ENCODE measurements around the gene PMPCA.

Gene PMPCA

DNA sequence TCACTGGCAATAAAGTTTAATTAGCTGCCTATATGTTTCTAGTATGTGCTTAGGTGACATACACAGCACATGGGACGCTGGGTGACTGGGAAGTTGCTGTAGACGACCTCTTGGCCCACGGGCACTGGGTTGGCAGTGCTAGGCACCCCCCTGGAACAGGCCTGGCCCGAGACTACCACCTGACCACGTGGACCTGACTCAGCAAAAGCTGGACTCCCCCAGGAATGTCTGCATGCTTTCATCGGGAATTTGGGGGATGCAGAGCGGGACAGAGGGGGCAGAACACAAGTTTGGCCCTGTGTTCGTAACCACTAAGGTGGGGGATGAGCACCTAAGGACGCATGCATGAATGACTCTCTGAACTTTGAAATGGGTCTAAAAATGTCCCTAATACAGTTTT lies 45.8 kb downstream of the PMPCA start:
- no peak for DNase-seq (ENCODE audit: low read depth)

DNA sequence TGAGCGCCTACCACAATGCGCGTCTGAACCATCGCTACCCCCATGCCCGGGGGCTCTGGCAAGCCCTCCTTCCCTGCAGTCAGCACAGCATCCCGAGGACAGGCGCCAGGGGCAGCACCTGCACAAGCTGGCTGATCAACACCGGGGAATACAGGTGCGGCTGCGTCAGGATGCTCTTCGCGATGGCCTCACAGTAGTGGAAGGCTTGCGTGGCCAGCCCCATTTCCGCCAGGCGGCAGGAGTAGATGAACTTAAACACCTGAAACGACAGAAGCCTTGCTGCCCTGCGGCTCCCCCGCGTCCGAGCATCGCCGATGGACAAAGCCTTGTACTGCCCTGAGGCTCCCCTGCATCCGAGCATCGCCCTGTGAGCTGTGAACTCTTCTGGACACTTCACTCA lies 46.9 kb downstream of the PMPCA start:
- no peak for DNase-seq (ENCODE audit: low read depth)

DNA sequence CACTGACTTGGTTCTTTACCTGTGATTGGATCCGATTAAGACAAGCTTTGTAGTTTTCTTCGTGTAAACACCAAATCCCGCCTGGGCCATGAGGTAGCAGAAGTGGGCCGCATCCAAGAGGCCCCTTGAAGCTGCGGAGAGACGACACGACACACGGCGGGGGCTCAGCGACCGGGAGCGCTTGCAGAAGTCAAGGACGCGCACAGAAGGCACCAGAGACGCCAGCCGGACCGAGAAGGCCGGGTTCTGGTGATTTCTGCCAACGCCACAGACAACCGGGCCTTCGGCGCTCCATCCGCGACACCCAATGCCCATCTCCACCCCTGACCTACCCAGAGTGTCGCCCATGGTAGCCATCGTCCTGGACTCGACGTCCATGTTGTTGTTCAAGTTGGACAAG lies 49.0 kb downstream of the PMPCA start:
- DNase-seq (ENCODE audit: low read depth) = no peak

DNA sequence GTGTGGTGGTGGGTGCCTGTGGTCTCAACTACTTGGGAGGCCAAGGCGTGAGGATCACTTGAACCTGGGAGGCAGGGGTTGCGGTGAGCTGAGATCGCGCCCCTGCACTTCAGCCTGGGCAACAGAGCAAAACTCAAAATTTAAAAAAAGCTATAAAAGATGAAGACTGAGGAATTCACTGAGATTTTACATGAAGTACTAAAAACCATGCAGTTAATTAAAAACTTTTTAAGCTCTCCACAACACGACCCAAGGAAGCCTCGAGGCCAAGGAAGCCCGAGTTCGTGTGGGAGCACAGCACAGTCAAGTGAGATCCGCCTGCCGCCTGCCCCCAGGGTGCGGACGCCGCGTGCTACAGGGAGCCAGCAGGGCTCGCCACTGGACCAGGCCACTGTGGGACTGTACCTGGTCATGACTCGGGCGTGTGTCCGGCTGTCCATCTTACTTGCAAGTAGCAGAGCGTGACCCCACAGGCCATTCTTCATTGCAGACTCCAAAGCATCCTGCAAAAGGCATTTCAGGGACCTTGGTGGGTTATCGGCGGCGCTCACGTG lies 50.4 kb downstream of the PMPCA start:
- DNase-seq (ENCODE audit: low read depth) = no peak

DNA sequence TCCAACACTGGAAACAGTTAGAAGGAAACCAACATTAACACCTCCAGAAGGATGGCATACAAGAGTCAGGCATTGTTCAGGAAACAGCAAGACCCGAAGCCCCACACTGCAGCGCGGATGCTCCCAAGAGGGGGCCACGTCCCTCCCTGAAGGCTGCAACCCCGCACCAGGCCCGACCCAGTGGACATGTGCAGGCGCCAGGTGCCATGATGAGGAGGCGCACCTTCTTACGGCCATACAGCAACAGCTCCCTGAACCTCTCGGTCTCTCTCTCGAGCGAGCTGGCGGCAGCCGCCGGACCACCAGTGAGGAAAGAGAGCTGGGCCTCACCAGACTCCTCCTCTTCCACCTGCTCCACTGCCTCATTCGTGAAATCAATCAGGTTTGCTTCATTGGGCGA lies 52.2 kb downstream of the PMPCA start:
- no peak for DNase-seq (ENCODE audit: low read depth)

DNA sequence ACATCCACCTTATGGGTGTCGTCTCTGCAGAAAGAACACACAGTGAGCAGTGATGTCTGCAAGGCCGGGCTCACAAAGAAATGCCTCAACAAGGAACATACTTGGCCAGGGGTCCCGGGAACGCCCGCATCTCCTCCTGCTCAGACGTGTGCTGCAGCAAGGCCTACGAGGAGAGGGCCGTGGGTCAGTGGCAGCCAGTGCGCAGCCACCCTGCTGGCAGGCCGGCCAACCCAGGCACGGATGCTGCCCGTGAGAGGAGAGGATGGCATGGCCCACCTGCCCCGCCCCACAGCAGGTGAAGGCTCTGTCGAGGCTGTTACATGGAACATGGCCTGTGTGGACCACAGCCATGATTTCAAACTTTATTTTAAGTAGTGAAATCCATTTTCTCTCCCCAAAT lies 53.1 kb downstream of the PMPCA start:
- DNase-seq (ENCODE audit: low read depth) = no peak

DNA sequence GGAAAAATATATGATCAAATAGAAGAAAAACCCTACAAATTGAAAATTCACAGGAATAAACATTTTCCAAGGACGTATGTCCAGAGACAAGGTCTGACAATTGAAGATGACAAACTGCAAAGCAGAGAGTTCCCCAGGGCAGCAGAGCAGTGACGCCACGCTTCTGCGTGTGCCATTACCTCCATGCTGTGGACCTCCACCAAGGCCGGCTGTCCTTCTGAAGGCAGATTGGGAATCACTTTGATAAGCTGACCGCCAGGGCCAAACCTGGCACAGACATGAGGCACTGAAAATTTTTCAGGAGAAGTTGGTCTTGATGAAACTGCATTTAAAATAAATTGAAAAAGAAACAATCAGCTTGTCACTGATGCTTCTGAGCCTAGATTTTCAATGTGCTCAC lies 53.8 kb downstream of the PMPCA start:
- DNase-seq (ENCODE audit: low read depth) = no peak

DNA sequence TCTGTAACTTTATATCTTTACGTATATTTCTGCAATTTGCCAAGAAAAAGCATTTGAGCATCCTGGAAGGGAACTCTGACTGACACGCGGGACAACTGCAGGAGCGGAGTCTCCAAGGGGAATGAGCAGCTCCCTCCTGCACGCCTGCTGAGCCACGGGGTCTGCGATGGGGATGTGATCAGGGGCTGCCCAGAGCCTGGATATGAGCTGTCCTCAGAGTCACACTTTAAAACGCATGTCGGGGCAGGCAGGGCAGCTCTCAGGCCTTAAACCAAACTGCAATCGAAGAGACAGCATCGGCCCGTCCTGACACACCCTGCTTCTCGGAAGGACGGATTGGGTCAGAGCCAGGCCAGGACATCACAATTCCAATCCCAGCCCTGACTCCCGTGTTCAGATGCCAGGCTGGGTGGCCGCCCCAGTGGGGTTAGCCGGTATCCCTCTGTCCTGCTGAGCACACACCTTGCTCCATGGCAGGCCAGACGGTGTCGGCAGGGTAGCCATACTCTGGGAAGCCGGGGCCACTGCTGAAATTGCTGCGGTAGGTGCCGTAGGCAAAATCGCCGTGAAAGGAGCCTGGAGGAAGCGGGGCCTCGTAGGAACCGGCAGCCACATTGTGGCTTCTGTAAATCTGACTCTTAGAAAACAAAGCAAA lies 55.2 kb downstream of the PMPCA start:
- DNase-seq (ENCODE audit: low read depth) = no peak

DNA sequence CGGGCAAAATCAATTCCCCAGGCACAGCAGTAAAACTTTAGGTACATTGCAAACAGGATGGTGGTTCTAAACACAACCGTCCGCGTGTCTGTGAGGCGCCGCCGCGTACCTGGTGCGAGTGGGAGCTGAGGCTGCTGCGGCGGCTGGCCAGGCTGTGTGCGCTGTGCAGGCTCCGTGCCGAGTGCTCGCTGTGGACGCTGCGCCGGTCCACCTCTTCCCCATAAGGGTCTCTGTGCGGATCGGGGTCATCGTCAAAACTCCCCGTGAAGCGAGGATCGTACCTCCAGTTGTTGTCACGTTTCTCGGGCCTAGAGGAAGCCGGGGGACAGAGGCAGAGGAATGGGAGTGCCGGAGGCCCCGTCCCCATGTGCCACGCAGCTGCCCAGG lies 55.7 kb downstream of the PMPCA start:
- DNase-seq (ENCODE audit: low read depth) = no peak

DNA sequence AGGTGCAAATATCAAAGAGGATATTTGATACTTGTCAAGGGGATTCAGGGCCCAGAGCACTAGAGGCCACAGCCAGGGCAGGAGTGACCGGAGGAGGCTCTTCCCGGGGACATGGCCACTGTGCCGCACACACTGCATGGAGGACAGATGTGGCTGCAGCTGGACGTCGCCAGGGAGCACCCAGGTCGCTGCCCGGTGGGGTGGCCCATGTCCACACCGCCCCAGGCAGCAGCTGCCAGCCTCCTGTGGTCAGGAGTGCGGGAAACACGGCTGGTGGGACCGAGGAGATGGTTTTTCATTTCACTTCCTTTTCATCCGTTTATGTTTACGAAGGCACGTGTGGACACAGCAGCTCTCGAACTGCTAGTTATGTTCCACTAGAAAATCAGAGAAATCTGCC lies 57.3 kb downstream of the PMPCA start:
- DNase-seq (ENCODE audit: low read depth) = no peak

DNA sequence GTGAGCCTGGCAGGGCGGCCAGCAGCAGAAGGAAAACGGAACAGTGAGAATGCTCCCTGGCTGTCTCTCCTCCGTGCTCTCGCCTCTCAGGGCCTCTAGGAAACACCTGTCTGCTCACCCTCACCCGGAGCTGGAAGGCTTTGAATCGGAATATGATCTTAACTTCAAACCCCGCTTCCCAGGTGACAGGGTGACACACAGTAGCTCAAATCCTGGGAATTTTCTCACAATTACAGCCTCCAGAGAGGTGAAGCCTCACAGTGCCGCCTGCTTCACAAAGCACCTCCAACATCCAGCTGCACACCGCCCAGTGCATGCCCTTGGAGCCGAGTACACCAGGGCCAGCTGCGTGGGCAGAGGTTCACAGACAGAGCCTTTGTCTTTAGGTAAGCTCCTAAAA lies 59.9 kb downstream of the PMPCA start:
- DNase-seq (ENCODE audit: low read depth) = no peak

DNA sequence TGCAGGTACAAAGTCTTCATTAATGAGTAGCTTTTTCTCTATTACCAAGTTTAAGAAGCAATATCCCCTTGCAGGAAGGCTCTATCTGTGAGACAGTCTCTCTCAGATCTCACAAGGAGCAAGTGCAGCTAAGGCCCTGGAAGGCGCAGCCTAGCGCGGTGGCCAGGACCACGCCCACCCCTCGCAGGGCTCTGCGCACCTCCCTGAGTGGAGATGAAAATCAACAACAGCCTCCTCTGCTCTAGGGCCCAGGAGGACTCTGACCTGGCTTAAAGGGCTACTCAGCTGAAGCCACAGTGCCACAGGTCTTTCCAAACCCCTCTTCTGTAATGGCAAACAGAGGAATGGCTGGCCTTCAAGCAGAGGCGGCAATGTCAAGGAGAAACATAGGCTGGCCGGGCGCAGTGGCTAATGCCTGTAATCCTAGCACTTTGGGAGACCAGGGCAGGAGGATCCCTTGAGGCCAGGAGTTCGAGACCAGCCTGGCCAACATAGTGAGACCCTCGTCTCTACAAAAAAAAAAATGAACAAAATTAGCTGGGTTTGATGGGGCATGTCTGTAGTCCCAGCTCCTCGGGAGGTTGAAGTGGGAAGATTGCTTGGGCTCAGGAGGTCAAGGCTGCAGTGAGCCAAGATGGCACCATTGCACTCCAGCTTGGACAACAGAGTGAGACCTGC lies 60.5 kb downstream of the PMPCA start:
- DNase-seq (ENCODE audit: low read depth) = no peak

DNA sequence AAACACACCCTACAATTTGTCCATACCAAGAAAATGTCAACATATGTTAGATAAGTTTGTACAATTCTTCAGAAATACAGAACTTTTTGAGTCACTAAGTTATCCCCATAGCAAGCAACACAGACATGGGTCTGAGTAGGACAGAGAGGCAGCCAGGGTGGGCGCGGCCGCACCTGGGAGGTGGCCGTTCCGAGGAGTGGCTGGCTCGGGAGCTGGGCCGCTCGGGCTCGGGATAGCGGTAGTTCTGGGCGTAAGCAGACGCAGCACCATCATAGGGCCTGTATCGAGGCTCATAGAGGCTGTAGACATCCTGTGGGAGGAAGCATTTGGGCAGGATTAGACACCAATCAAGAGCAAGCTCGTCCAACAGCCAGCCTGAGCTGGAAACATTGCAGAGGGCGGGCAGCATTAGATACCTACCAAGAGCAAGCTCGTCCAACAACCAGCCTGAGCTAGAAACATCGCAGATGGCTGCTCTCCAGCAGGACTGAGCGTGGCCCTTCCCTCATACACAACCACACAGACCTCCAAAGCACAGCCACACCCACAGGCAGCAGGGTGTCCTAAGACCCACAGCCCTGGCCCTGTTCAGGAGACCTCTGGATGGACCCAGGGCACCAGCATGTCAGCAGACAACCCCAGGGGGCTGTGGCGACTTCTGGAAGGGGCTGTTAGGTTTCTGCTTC lies 61.5 kb downstream of the PMPCA start:
- no peak for DNase-seq (ENCODE audit: low read depth)

DNA sequence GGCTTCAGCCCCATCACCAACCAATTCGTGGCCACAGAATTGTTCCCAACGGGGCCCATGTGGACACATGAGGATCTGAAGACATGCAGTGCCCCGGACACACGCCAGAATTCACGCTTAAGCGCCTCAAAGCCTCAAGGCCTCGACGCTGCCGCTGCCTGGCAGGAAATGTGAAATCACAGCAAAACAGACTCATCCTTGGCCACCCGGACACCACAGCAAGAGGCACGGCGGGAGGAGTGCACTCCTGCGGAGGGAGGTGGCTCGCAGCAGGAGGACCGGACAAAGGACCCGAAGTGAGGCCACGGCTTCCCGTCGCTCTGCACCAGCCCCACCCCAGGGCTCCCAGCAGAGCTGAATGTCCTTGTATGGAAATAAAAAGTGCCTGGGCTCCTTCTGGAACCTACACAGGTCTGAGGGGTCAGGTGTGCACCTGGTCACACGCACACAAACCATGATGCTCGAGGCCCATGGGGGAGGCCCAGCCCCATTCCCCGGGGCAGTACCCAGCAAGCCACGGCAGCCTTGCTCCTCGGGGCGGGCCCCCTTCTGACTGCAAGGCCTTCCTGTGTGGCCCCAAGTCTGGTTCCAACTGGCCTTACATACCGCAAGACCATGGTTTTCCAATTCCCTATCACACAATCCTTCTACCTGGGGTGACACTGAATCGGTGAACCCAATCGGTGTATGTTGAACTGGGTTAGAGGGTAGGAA lies 62.3 kb downstream of the PMPCA start:
- no peak for DNase-seq (ENCODE audit: low read depth)

DNA sequence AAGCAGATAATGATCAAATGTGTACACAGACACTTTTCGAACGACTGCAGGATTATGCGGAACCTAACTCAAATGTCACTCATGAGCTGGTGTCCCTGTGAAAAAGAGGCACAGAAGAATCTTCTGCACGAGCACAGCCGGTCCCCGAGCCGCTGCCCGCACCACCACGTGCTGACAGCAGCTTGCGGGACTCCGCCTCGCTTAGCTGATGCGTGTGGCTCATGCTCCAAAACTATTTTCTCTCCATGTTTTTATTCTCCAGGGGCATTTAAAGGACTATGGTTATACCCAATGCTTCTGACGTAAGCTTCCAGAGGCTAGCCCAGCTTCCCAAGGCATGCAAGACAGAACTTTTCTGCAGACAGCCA lies 62.9 kb downstream of the PMPCA start:
- no peak for DNase-seq (ENCODE audit: low read depth)
